Stimulated activated CD8-positive, alpha-beta memory T cell treated with anti-CD3 and anti-CD28 coated beads, Interleukin-4, amount 100 ng/mL, for 1 hour (primary cell): ENCODE data around the gene ISM2.

ENCODE experiments used
- DNase-seq, 2 donors: peaks; one replicate each; pipeline ENCODE4 v3.0.0-alpha.2; 2020; ENCODE audit warnings: low read depth in 2 of 2, low spot score in 1 of 2

The ISM2 gene

GRCh38 chr14:77508249-77508648 is 9.6 kb upstream of the ISM2 start:
- DNase-seq, result no peak

GRCh38 chr14:77507762-77508161 is 9.1 kb upstream of the ISM2 start:
- DNase-seq, result no peak

DNA sequence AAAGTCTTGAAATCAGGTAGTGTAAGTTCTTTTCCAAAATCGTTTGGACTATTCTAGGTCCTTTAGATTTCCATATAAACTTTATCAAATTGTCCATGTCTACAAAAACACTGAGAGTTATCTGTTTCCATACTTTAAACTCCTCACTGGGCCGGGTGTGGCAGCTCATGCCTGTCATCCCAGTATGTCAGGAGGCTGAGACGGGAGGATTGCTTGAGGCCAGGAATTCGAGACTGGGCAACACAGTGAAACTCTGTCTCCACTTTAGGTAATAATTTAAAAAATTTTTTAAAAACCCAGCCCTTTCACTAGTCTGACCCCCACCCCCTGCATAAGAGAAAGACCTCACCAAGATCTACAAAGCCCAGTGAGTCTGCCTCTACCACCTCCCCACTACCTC is 6.4 kb upstream of the ISM2 start:
- DNase-seq, result no peak

GRCh38 chr14:77503138-77503537 is 4.5 kb upstream of the ISM2 start:
- DNase-seq, result no peak

- DNase-seq, result no peak
Measured at GRCh38 chr14:77502109-77502782, 3.6 kb upstream of the ISM2 start.

DNA sequence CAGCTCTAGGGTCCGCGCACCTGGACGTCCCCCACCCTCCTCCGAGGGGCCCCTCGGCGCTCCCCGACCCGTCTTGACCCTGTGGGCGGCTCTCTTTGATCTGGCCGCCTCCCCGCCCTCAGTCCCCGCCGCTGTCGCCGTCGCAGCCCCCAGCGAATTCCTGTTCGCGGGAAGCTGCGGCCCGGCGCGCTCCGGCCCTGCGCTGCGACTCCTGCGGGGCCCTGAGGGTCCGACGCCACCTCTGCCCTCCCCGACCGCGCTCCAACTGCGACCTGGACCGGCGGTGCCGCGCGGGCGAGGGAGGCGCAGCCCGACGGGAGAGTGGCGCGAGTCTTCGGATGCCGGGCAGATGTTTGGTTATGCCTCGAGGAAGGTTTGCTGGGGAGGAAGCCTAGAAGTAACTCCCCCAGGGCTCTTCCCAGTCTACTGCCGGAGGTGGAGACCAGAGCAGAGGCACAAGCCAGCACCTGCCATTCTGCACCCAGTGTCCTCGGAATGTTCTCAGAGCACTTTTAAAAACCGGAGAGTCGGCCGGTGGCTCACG is 440 bp upstream of the ISM2 start:
- no peak for DNase-seq

DNA sequence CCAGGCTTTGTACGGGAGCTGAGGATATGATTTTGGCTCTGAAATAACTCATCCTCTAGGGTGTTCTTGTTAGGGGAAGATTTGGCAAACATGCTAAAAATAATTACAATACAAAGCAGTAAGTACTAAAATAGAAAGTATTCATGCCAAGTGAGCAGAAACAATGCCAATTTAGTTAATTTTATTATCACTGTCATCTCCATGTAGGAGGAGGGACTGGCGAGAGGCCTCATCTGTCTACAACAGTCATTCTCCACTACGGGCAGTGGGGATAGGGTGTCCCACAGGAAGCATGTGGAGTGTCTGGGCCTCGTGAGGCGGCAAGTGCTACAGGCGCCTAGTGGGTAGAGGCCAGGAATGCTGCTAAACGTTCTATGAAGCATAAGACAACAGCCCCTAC is 3.3 kb downstream of the ISM2 start:
- DNase-seq, result no peak

- no peak for DNase-seq
Measured at GRCh38 chr14:77491056-77491455, 7.6 kb downstream of the ISM2 start.

DNA sequence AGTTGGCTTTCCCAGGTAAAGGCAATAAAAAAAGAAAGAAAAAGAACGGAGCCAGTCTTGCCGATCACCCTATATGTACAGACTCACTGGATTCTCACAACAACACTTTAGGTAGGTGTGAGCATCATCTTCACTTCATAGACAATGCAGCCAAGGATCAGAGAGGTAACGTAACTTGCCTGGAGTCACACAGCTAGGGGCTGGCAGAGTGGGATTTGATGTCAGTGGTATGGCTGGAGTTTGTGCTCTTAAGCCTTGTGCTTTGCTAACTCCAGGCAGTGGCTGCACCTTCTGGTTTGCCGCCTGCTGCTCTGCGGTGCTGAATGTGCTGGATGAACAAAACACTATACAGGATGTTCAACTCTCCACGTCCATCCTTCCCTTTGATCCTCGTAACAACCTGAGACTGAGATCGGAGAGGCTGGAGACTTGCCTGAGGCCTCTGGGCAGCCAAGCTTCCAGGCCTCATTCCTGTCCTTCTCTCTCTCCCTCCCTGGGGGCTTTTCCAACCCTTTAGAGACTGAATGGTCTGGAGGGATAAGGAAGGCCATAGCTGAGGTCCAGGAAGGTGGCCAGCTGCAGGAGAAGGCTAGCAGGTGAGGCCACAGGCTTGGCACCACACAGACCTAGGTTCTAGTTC is 8.1 kb downstream of the ISM2 start:
- no peak for DNase-seq

DNA sequence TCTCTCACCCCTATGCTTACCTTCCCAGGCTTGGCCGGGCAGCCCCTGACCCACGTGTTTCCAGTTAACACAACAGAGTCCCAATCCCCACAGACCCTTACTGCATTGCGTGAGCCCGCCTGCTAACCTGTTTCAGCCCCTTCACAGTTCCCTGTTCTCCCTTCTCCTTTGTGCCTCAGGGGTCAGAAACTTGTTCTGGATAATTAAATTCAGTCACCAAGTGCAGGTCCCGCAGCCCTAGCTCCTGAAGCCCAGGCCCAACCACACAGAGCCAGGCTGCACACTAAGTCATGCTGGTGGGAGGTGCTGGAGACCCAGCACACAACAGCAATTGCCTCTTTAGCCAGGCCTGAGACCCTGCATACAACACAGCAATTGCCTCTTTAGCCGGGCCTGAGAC is 9.6 kb downstream of the ISM2 start:
- no peak for DNase-seq

DNA sequence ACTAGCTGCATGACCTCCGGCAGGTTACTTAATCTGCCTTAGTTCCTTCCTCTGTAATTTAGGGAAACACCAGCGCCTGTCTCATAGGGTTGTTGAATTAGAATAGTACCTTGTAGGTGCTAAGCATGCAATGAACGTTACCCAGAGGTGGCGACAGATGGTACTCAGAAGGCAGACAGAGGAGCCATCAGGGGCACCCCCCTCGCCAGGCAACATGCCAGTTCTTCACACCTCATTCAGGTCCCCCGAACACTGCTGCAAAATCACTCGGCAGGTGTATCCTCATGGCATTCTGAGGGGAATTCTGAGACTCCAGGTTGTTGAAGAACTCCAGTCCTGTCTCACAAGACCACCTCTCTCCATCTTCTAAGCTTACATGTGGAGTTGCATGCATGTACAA is 10.1 kb downstream of the ISM2 start:
- no peak for DNase-seq

- DNase-seq, result no peak
Measured at GRCh38 chr14:77485901-77486678, 12.5 kb downstream of the ISM2 start.

GRCh38 chr14:77485256-77485655 is 13.4 kb downstream of the ISM2 start:
- no peak for DNase-seq

DNA sequence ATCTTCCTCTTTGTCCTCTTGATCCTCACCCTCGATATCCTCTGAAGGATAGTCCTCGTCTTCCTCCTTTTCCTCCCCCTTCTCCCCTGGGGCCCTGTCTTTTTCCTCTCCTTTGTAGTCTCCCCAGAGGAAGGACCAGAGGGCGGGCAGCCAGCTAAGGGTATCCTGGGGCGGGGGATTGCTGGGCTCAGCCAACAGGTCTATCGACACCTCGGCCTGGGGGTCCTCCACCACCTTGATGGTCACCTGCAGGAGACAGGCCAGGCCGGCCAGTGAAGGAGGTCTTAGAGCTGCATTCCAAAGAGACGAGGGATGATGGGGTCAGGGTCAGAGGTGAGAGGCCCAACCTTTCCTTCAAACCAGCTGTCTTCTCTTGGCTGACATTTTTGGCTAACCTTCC is 16.2 kb downstream of the ISM2 start:
- DNase-seq, result no peak

DNA sequence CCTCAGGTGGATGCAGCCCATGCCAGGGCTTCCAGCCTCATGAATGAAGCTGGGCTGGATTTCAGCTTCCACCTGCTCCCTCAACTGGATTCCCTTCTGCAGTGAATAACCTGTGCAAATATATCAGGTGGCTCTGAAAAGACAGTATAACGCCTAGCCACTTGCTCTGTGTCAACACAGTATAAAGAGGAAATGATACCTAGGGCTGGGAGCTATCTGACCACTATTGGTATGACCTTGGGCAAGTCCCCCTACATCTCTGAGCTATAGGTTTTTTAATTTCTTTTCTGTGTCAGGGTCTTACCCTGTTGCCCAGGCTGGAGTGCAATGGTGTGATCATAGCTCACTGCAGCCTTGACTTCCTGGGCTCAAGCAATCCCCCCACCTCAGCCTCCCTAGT is 19.8 kb downstream of the ISM2 start:
- no peak for DNase-seq

DNA sequence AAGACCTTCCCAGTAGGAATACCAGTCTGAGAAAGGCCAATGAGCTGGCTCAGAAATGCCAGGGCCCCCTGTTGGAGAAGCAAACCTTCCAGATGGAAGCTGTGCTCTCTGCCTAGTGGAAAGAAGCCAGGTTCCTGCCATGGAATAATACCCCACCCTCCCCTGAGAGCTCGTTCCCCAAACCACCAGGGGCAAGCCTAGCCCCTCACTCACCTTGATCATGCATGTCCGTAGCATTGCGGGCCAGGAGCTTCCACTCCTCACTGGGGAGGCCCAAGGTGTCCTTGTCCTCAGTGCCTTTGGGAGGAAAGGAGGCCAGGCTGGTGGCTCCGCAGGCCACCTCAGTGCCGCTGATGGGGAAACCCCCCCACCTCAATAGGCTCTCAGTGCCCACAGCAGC is 20.6 kb downstream of the ISM2 start:
- DNase-seq, result no peak

DNA sequence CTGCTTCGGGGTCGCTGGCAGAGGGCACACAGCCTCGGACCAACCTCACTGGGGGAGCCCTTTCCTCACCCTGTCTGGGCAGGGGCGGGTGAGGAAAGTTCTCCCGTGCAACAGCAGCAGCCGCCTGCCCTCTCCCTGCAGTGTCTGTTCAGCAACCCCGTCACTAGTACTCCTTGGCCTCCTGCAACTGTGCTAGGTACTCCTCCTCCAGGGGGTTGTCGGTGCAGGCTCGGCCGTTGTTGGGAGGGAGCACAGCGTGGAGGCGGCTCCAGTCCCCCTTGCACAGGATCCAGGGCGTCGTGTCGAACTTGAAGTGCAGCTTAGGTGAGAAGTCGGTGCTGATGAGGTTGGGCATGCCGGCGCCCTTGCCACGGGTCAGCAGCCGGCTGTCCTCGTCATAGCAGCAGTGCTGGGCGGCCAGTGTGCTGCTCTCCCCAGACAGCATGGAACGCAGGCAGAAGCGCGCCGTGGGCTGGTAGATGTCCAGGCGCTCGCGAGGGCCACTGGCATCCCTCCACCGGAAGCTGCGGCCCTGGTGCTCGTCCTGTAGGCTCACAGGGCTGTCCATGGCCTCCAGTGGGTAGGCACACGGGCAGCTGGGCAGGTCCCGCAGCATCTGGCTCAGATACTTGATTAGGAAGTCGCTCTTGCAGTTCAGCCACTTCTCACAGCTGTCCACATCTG is 23.0 kb downstream of the ISM2 start:
- DNase-seq, result no peak

DNA sequence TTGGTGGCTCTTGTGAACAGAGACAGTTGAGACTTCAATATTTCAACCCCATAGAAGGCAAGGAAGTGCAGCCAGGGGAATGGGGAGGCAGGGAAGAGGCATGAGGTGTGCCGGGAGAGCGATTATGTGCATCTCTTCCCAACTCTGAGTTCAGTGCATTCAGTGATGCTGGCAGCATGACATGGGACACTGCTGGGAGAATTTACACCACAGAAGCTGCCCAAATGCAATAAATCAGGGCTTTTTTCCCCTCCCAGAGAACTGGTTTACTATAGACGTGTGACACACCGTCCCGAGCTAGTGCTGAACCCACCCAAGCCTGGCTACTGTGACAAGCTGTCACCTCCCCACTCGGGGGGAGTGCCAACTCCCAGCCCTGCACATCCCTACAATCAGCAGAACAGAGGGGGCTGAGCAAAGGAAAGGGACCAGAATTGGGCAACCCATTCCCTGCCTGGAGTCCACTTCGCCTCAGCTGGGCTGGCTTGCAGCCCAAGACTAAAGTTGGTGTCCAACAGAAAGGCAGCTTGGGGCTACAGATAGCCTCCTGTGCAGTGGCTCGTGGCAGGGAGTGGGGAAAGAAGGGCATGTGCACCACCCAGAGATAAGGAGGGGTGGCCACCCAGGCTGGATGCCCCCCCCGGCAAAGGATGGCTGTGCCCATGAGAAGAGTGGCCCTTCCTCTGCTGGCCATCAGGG is 24.0 kb downstream of the ISM2 start:
- no peak for DNase-seq

GRCh38 chr14:77473921-77474320 is 24.7 kb downstream of the ISM2 start:
- no peak for DNase-seq

DNA sequence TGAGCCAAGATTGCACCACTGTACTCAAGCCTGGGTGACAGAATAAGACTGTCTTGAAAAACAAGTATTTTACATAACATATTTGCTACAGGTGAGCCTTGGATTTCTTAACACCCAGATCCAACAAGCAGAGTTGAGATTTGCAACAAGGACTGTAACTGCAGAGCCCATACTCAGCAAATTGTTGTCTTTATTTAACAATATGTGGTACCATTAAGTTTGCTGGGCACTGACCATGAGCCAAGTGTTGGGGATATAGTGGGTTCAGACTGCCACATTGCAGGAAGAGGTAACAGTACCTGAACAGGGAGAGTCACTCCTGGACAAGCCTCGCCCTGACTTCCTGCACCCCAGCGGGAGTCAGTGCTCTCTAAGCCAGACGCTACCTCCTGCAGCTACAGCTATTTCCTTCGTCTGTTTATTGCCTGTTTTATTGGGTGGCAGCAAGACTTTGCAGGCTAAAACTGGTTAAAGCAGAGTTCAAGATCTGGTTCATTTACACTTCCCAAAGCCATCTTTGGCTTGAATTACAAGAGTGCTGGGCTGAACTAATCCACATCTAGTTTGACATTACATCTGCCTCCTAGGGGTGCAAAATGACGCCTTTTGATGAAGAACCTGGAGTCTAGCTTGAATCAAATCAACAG is 28.3 kb downstream of the ISM2 start:
- no peak for DNase-seq
